GOT3 (cell line): ENCODE results near the gene RPL19.
"Not testable (repeated sequence)": the region's sequence is repeated elsewhere in the genome, so short reads cannot be mapped to it uniquely, and the experiment has no call there.

Source experiments
- DNase-seq: peaks from one replicate; lab custom pipeline; 2025; ENCODE audit warnings: mixed read lengths; lab: John Stamatoyannopoulos, UW

RPL19 gene

GRCh38 chr17:39244600-39245570 is 44.8 kb downstream of the RPL19 start:
- DNase-seq, result no peak

GRCh38 chr17:39246274-39246673 is 46.2 kb downstream of the RPL19 start:
- DNase-seq, result no peak

GRCh38 chr17:39250076-39250475 is 50.0 kb downstream of the RPL19 start:
- DNase-seq, result not testable (repeated sequence)

GRCh38 chr17:39251997-39252396 is 51.9 kb downstream of the RPL19 start:
- no peak for DNase-seq

GRCh38 chr17:39252788-39253460 is 52.8 kb downstream of the RPL19 start:
- DNase-seq, result no peak
